IMR-90 (cell line): ENCODE data around the gene ADCY9. TPM values are rescaled to one million over a fixed set of nuclear protein-coding genes. Genes with fewer than 3 reads are reported as not detected.

Source experiments
- ATAC-seq: fragments of 200-7000 bp; cut with Tn5 transposase; 2 replicates; pipeline ENCODE4 v1.9.1; 2020; ENCODE audit warnings: low read depth, mild to moderate bottlenecking, moderate library complexity
- BruUV-seq: library from RNA; stranded (reverse); fragments of 400-500 nt; replicated peaks from 2 replicates; lab custom pipeline; 2021; lab: Mats Ljungman, UMichigan
- CTCF ChIA-PET: fragments of 300-600 bp; formaldehyde crosslinking; extraction: SDS; loops from one replicate; lab custom pipeline; 2021; ENCODE audit warnings: antibody characterized with exemption; lab: Yijun Ruan, JAX
- POLR2A ChIA-PET: fragments of 300-600 bp; sonication (Branson Sonifier 250); formaldehyde crosslinking; loops from one replicate; lab custom pipeline; 2022; ENCODE audit warnings: antibody characterized with exemption; ENCODE audit not compliant: unreplicated experiment; lab: Charles Lee
- DNase-seq: peaks from one replicate; pipeline ENCODE4 v3.0.0; 2013
- H2AFZ ChIP-seq: replicated peaks from 2 replicates; pipeline ENCODE3; 2013; ENCODE audit warnings: low read length, mild to moderate bottlenecking; ENCODE audit not compliant: poor library complexity
- H2AK5ac ChIP-seq: 2 replicates; pipeline ENCODE4 v1.6.1; 2013; ENCODE audit warnings: low read depth, low read length, inconsistent platforms
- H2AK9ac ChIP-seq: replicated peaks from 2 replicates; pipeline ENCODE3; 2013; ENCODE audit warnings: mild to moderate bottlenecking, low read depth, low read length, moderate library complexity; ENCODE audit not compliant: poor library complexity
- H2BK120ac ChIP-seq: 2 replicates; pipeline ENCODE4 v1.6.1; 2013; ENCODE audit warnings: low read depth, low read length, inconsistent platforms
- H2BK15ac ChIP-seq: 3 replicates; pipeline ENCODE4 v1.6.1; 2013; ENCODE audit warnings: low read depth, low read length, inconsistent platforms
- H2BK20ac ChIP-seq: 2 replicates; pipeline ENCODE4 v1.6.1; 2013; ENCODE audit warnings: low read depth, mild to moderate bottlenecking, inconsistent platforms, low read length, moderate library complexity
- H2BK5ac ChIP-seq: 2 replicates; pipeline ENCODE4 v1.6.1; 2013; ENCODE audit warnings: mild to moderate bottlenecking, low read depth, low read length, inconsistent platforms; ENCODE audit not compliant: poor library complexity, severe bottlenecking
- H3K14ac ChIP-seq: replicated peaks from 2 replicates; pipeline ENCODE4 v1.6.1; 2013; ENCODE audit warnings: low read depth, low read length, inconsistent platforms
- H3K18ac ChIP-seq: 2 replicates; pipeline ENCODE4 v1.6.1; 2013; ENCODE audit warnings: low read depth, low read length, control low read depth
- H3K23ac ChIP-seq: 2 replicates; pipeline ENCODE4 v1.6.1; 2013; ENCODE audit warnings: low read depth, low read length, inconsistent platforms
- H3K27ac ChIP-seq: 2 replicates; pipeline ENCODE4 v1.5.1; 2013; ENCODE audit warnings: mild to moderate bottlenecking, control low read depth, low read length; ENCODE audit not compliant: insufficient read depth
- H3K27me3 ChIP-seq: 2 replicates; pipeline ENCODE4 v1.6.1; 2013; ENCODE audit warnings: low read length; ENCODE audit not compliant: control insufficient read depth, insufficient read depth
- H3K36me3 ChIP-seq: 2 replicates; pipeline ENCODE4 v1.6.1; 2013; ENCODE audit warnings: low read length, mixed read lengths; ENCODE audit not compliant: control insufficient read depth, insufficient read depth
- H3K4ac ChIP-seq: 2 replicates; pipeline ENCODE4 v1.6.1; 2013; ENCODE audit warnings: low read depth, low read length, inconsistent platforms
- H3K4me1 ChIP-seq: 2 replicates; pipeline ENCODE4 v1.6.1; 2013; ENCODE audit warnings: low read length, mixed read lengths; ENCODE audit not compliant: control insufficient read depth, insufficient read depth
- H3K4me2 ChIP-seq: 2 replicates; pipeline ENCODE4 v1.6.1; 2013; ENCODE audit warnings: low read depth, mild to moderate bottlenecking, control low read depth, low read length, moderate library complexity
- H3K4me3 ChIP-seq: 2 replicates; pipeline ENCODE4 v1.5.1; 2013; ENCODE audit warnings: low read depth, mild to moderate bottlenecking, control low read depth, low read length, moderate library complexity; ENCODE audit not compliant: insufficient read depth
- H3K56ac ChIP-seq: 2 replicates; pipeline ENCODE4 v1.6.1; 2013; ENCODE audit warnings: low read length, inconsistent platforms; ENCODE audit not compliant: insufficient read depth; ENCODE audit errors: extremely low read depth
- H3K79me1 ChIP-seq, 2 experiments: 2 replicates each; pipeline ENCODE4 v1.6.1; 2013; ENCODE audit warnings: low read length in 2 of 2, inconsistent platforms in 1 of 2, low read depth in 1 of 2
- H3K9ac ChIP-seq: 2 replicates; pipeline ENCODE4 v1.6.1; 2013; ENCODE audit warnings: low read depth, low read length, control low read depth
- H3K9me1 ChIP-seq: 2 replicates; pipeline ENCODE4 v1.6.1; 2013; ENCODE audit warnings: low read length, inconsistent platforms; ENCODE audit not compliant: insufficient read depth
- H3K9me3 ChIP-seq: 2 replicates; pipeline ENCODE4 v1.6.1; 2013; ENCODE audit warnings: low read length; ENCODE audit not compliant: control insufficient read depth, insufficient read depth
- H4K20me1 ChIP-seq: 2 replicates; pipeline ENCODE4 v1.6.1; 2013; ENCODE audit warnings: low read length, inconsistent platforms; ENCODE audit not compliant: insufficient read depth
- H4K5ac ChIP-seq: 2 replicates; pipeline ENCODE4 v1.6.1; 2013; ENCODE audit warnings: mild to moderate bottlenecking, low read depth, low read length, control low read depth
- H4K8ac ChIP-seq, 2 experiments: 2 replicates each; pipeline ENCODE4 v1.6.1; 2013; ENCODE audit warnings: low read depth in 2 of 2, low read length in 2 of 2, control low read depth in 1 of 2, inconsistent platforms in 1 of 2
- H4K91ac ChIP-seq: 2 replicates; pipeline ENCODE4 v1.6.1; 2013; ENCODE audit warnings: low read depth, low read length, inconsistent platforms; ENCODE audit not compliant: insufficient read depth
- CEBPB ChIP-seq: IDR thresholded peaks from 2 replicates; pipeline ENCODE4 v1.6.1; 2012; ENCODE audit warnings: low read depth, low read length, improper control_type of control experiment
- CHD1 ChIP-seq: IDR thresholded peaks from 2 replicates; pipeline ENCODE4 v1.6.1; 2012; ENCODE audit warnings: low read depth, low read length, improper control_type of control experiment
- CTCF ChIP-seq: conservative IDR thresholded peaks from 2 replicates; pipeline ENCODE4 v1.5.1; 2012; ENCODE audit warnings: mild to moderate bottlenecking, low read depth, low read length, improper control_type of control experiment
- ELK1 ChIP-seq: fragments of 150-350 bp; IDR thresholded peaks from 2 replicates; pipeline ENCODE4 v1.6.1; 2016; ENCODE audit warnings: low read depth, mild to moderate bottlenecking, low read length, moderate library complexity, borderline replicate concordance
- FOS ChIP-seq: fragments of 150-350 bp; IDR thresholded peaks from 2 replicates; pipeline ENCODE4 v1.6.1; 2016; ENCODE audit warnings: low read depth, low read length
- MAFK ChIP-seq: IDR thresholded peaks from 2 replicates; pipeline ENCODE4 v1.6.1; 2012; ENCODE audit warnings: low read depth, low read length, improper control_type of control experiment
- MXI1 ChIP-seq: IDR thresholded peaks from 2 replicates; pipeline ENCODE4 v1.6.1; 2012; ENCODE audit warnings: low read depth, mild to moderate bottlenecking, low read length, moderate library complexity, borderline replicate concordance
- RAD21 ChIP-seq: IDR thresholded peaks from 2 replicates; pipeline ENCODE4 v1.6.1; 2012; ENCODE audit warnings: low read length, improper control_type of control experiment
- RCOR1 ChIP-seq: IDR thresholded peaks from 2 replicates; pipeline ENCODE4 v1.6.1; 2012; ENCODE audit warnings: mild to moderate bottlenecking, low read length, improper control_type of control experiment; ENCODE audit not compliant: insufficient replicate concordance
- RFX5 ChIP-seq: IDR thresholded peaks from 2 replicates; pipeline ENCODE4 v1.8.0; 2012; ENCODE audit warnings: low read depth, mild to moderate bottlenecking, low read length, moderate library complexity
- SMC3 ChIP-seq: fragments of 150-350 bp; IDR thresholded peaks from 2 replicates; pipeline ENCODE4 v1.6.1; 2016; ENCODE audit warnings: low read depth, mild to moderate bottlenecking, antibody characterized with exemption, low read length, moderate library complexity
- USF2 ChIP-seq: fragments of 150-350 bp; IDR thresholded peaks from 2 replicates; pipeline ENCODE4 v1.6.1; 2017; ENCODE audit warnings: mild to moderate bottlenecking, antibody characterized with exemption, low read length, low read depth
- WGBS, 2 experiments: methylation state at CpG; one replicate each; pipeline versions ENCODE4 v1.1.5 to v1.1.7; 2013; ENCODE audit warnings: missing lambda C conversion rate in 2 of 2; ENCODE audit not compliant: insufficient read length in 1 of 2; ENCODE audit errors: extremely low coverage in 2 of 2; 5-methylcytosine and 5-hydroxymethylcytosine counted together
- dilution Hi-C: fragments of 300-500 bp; cut with HindIII; formaldehyde crosslinking; loops from one replicate; pipeline ENCODE4 v1.14.3; 2018; ENCODE audit warnings: low sequenced_read_pairs; ENCODE audit not compliant: unreplicated experiment
- in situ Hi-C: fragments of 300-500 bp; cut with MboI; formaldehyde crosslinking; loops from 3 replicates; pipeline ENCODE4 v1.14.3; 2019; ENCODE audit warnings: low sequenced_read_pairs, inconsistent platforms, mixed read lengths
- intact Hi-C: fragments of 100-400 bp; cut with micrococcal nuclease; formaldehyde crosslinking; loops from 2 replicates; pipeline ENCODE4 v1.10.0; 2022
- polyA plus RNA-seq, 3 experiments: library from polyadenylated mRNA; depleted of rRNA; stranded (reverse); fragments of >200 nt; gene quantifications; 2 replicates each; pipeline ENCODE4 v1.2.3, GENCODE V29; 2012; ENCODE audit warnings: low replicate concordance in 1 of 3
- total RNA-seq: library from RNA; depleted of rRNA; stranded (reverse); fragments of >200 nt; gene quantifications from 2 replicates; pipeline ENCODE4 v1.2.3, GENCODE V29; 2012

The ADCY9 gene
- total and polyA plus RNA-seq, 2 of the 4 experiments (the other 2 are of a cell fraction) = 5.4 to 12.5 TPM

- Histone ChIP-seq H2BK20ac (no peak overlapping the region), H4K20me1 (no peaks in the 10 kb centered on the region), H3K4me1 (peaks cover 2% of the 10 kb centered on the region), H2BK120ac (no peak overlapping the region), H3K27ac (no peak overlapping the region), H3K9me3 (no peaks in the 10 kb centered on the region), H2AK9ac (no peak overlapping the region), H2BK5ac (no peak overlapping the region), H3K4ac (no peak overlapping the region), H4K5ac (no peak overlapping the region), H3K36me3 (no peaks in the 10 kb centered on the region), H3K9ac (no peak overlapping the region), H4K91ac (no peak overlapping the region), H2AFZ (no peak overlapping the region), H3K14ac (no peak overlapping the region), H3K23ac (no peak overlapping the region), H3K27me3 (no peaks in the 10 kb centered on the region), H2BK15ac (no peak overlapping the region), H3K79me1 (peaks cover 37 to 69% of the 10 kb centered on the region in 2 experiments; a peak in 3 of 4 replicates), H2AK5ac (peak overlapping the region; percentile 7; the same call in 1 of the 2 replicates), H3K9me1 (peaks cover 3% of the 10 kb centered on the region), H3K18ac (no peak overlapping the region), H4K8ac (no peak overlapping the region), H3K4me3 (no peak overlapping the region), H3K4me2 (no peak overlapping the region), H3K56ac (no peak overlapping the region)
- DNase-seq (no peak), ATAC-seq (no peak)
- dilution Hi-C loops = no loop called here
- in situ Hi-C loops = no loop called here
- CTCF ChIA-PET = no interaction called here
- no peak for TF ChIP-seq MXI1
- TF ChIP-seq CHD1 = no peak
- TF ChIP-seq RAD21 = no peak
- TF ChIP-seq ELK1 = no peak
- no peak for TF ChIP-seq CEBPB
- TF ChIP-seq RCOR1 = no peak
- no peak for TF ChIP-seq MAFK
- TF ChIP-seq CTCF = no peak
- TF ChIP-seq USF2 = no peak
- TF ChIP-seq FOS = no peak
- no peak for TF ChIP-seq SMC3
- TF ChIP-seq RFX5 = no peak
- WGBS, 2 experiments = 94% methylated on average over 6 of the region's 10 CpGs; no CpG with 5 or more reads in 1 of the 2 experiments
- no TSS peak for BruUV-seq
- intact Hi-C loops = no loop called here
- POLR2A ChIA-PET = no interaction called here
Observed at GRCh38 chr16:4033951-4034350, 82.3 kb downstream of the ADCY9 start.
